Stimulated activated CD8-positive, alpha-beta memory T cell treated with anti-CD3 and anti-CD28 coated beads, Interleukin-4, amount 100 ng/mL, for 1 hour (primary cell): ENCODE data around the gene ITK.
A peak's percentile ranks its signal among the peaks of the same experiment; 100 is the strongest.
"Not testable (repeated sequence)": the region's sequence is repeated elsewhere in the genome, so short reads cannot be mapped to it uniquely, and the experiment has no call there.

Experiments used
- DNase-seq, 2 donors: peaks; one replicate each; pipeline ENCODE4 v3.0.0-alpha.2; 2020; ENCODE audit warnings: low read depth in 2 of 2, low spot score in 1 of 2

The ITK gene

GRCh38 chr5:157167214-157167621 lies 13.4 kb upstream of the ITK start:
- no peak for DNase-seq

GRCh38 chr5:157168286-157168685 lies 12.4 kb upstream of the ITK start:
- DNase-seq, result no peak

- peak; percentile 32 to 58 for DNase-seq
Measured at GRCh38 chr5:157172403-157172802, 8.2 kb upstream of the ITK start.

- DNase-seq, result no peak
Measured at GRCh38 chr5:157175071-157175612, 5.5 kb upstream of the ITK start.

- DNase-seq, result no peak
Measured at GRCh38 chr5:157177953-157178352, 2.7 kb upstream of the ITK start.

- no peak for DNase-seq
Measured at GRCh38 chr5:157178966-157179365, 1.7 kb upstream of the ITK start.

- DNase-seq, result no peak
Measured at GRCh38 chr5:157182143-157182757, 1.6 kb downstream of the ITK start.

GRCh38 chr5:157184117-157184670 lies 3.6 kb downstream of the ITK start:
- no peak for DNase-seq

GRCh38 chr5:157185122-157185521 lies 4.5 kb downstream of the ITK start:
- DNase-seq, result not testable (repeated sequence)

- no peak for DNase-seq
Measured at GRCh38 chr5:157186309-157187045, 5.8 kb downstream of the ITK start.

- DNase-seq, result no peak
Measured at GRCh38 chr5:157187046-157187754, 6.6 kb downstream of the ITK start.

- DNase-seq, result no peak
Measured at GRCh38 chr5:157188270-157188669, 7.6 kb downstream of the ITK start.

- DNase-seq, result no peak
Measured at GRCh38 chr5:157189223-157189622, 8.6 kb downstream of the ITK start.

- no peak for DNase-seq
Measured at GRCh38 chr5:157193699-157194424, 13.2 kb downstream of the ITK start.

- DNase-seq, result no peak
Measured at GRCh38 chr5:157196045-157196444, 15.4 kb downstream of the ITK start.

GRCh38 chr5:157197086-157197485 lies 16.4 kb downstream of the ITK start:
- no peak for DNase-seq

- DNase-seq, result no peak
Measured at GRCh38 chr5:157198277-157198986, 17.8 kb downstream of the ITK start.

GRCh38 chr5:157201857-157202256 lies 21.2 kb downstream of the ITK start:
- no peak for DNase-seq

- no peak for DNase-seq
Measured at GRCh38 chr5:157203417-157203816, 22.8 kb downstream of the ITK start.

GRCh38 chr5:157204765-157205164 lies 24.1 kb downstream of the ITK start:
- no peak for DNase-seq
